K562 (cell line): ENCODE data around the gene CYP4F3. TPM values are rescaled to one million over a fixed set of nuclear protein-coding genes. Genes with fewer than 3 reads are reported as not detected.

ENCODE experiments used
- ATAC-seq: fragments of 200-7000 bp; cut with Tn5 transposase; 3 replicates; pipeline ENCODE4 v1.9.1; 2020; ENCODE audit warnings: moderate library complexity
- BruUV-seq: library from RNA; stranded (reverse); fragments of 400-500 nt; replicated peaks from 2 replicates; lab custom pipeline; 2021; lab: Mats Ljungman, UMichigan
- CTCF ChIA-PET: fragments of 300-600 bp; formaldehyde crosslinking; extraction: SDS; loops from one replicate; lab custom pipeline; 2021; ENCODE audit warnings: low intra/inter-chr PET ratio; lab: Yijun Ruan, JAX
- POLR2A ChIA-PET: fragments of 300-600, 350-650 bp; sonication (Branson Sonifier 250); formaldehyde crosslinking; extraction: SDS; loops from one replicate; lab custom pipeline; 2021; ENCODE audit warnings: antibody characterized with exemption, inconsistent platforms; lab: Yijun Ruan, JAX
- DNase-seq, 4 experiments: peaks; one replicate each; pipeline versions ENCODE4 v3.0.0 to v3.0.0-alpha.2; 2011 to 2018; ENCODE audit warnings: low spot score in 3 of 4, mixed read lengths in 3 of 4; ENCODE audit errors: extremely low read depth in 1 of 4
- FAIRE-seq: peaks from 2 replicates; lab custom pipeline; 2011; peaks lifted over from hg19 to GRCh38; lab: Jason Lieb, UNC
- H2AFZ ChIP-seq: 2 replicates; pipeline ENCODE4 v1.6.0; 2011; ENCODE audit warnings: low read depth, low read length, control low read depth, inconsistent platforms
- H3K27ac ChIP-seq: fragments of 200-600 bp; 3 replicates; pipeline ENCODE4 v1.8.0; 2011; ENCODE audit warnings: low read depth, mild to moderate bottlenecking, control low read depth, inconsistent platforms, low read length, moderate library complexity, mixed read lengths; ENCODE audit errors: extremely low read depth
- H3K27me3 ChIP-seq, 2 experiments: fragments of 300-600 bp in 1 of 2; 2 replicates in 1 of 2; 3 replicates in 1 of 2; pipeline versions ENCODE4 v1.6.0 to v1.8.0; 2011; ENCODE audit warnings: inconsistent platforms in 2 of 2, low read length in 2 of 2, mild to moderate bottlenecking in 1 of 2, mixed read lengths in 1 of 2, moderate library complexity in 1 of 2; ENCODE audit not compliant: control insufficient read depth in 2 of 2, insufficient read depth in 2 of 2
- H3K36me3 ChIP-seq: fragments of 300-600 bp; 3 replicates; pipeline ENCODE4 v1.8.0; 2011; ENCODE audit warnings: mild to moderate bottlenecking, low read length, inconsistent platforms; ENCODE audit not compliant: control insufficient read depth, insufficient read depth
- H3K4me1 ChIP-seq, 2 experiments: fragments of 200-600 bp in 1 of 2; replicated peaks in 1 of 2; 2 replicates in 1 of 2; 3 replicates in 1 of 2; pipeline versions ENCODE4 v1.5.1 to v1.8.0; 2011; ENCODE audit warnings: inconsistent platforms in 2 of 2, low read length in 2 of 2, mild to moderate bottlenecking in 1 of 2, mixed read lengths in 1 of 2, moderate library complexity in 1 of 2; ENCODE audit not compliant: control insufficient read depth in 2 of 2, insufficient read depth in 2 of 2
- H3K4me2 ChIP-seq: 2 replicates; pipeline ENCODE4 v1.6.1; 2011; ENCODE audit warnings: low read length, control low read depth, inconsistent platforms, mixed read lengths; ENCODE audit not compliant: insufficient read depth
- H3K4me3 ChIP-seq: fragments of 200-600 bp; sonication (generic), shearing (Covaris generic); 2 replicates; pipeline ENCODE4 v1.5.1; 2016; ENCODE audit warnings: control low read depth, inconsistent platforms
- H3K79me2 ChIP-seq: fragments of 200-600 bp; 3 replicates; pipeline ENCODE4 v1.8.0; 2011; ENCODE audit warnings: low read length, inconsistent platforms; ENCODE audit not compliant: control insufficient read depth, insufficient read depth
- H3K9ac ChIP-seq, 2 experiments: 2 replicates each; pipeline versions ENCODE4 v1.6.0 to v1.6.1; 2011; ENCODE audit warnings: low read depth in 2 of 2, low read length in 2 of 2, control low read depth in 1 of 2, inconsistent platforms in 1 of 2, mild to moderate bottlenecking in 1 of 2, mixed read lengths in 1 of 2; ENCODE audit not compliant: insufficient read depth in 1 of 2
- H3K9me1 ChIP-seq: one replicate; pipeline ENCODE4 v1.6.0; 2011; ENCODE audit warnings: inconsistent platforms, mild to moderate bottlenecking, low read length, moderate library complexity; ENCODE audit not compliant: control insufficient read depth, insufficient read depth
- H3K9me3 ChIP-seq: replicated peaks from 2 replicates; pipeline ENCODE4 v1.5.1; 2011; ENCODE audit warnings: low read depth, low read length, inconsistent platforms; ENCODE audit not compliant: control insufficient read depth, insufficient read depth
- H4K20me1 ChIP-seq: replicated peaks from 2 replicates; pipeline ENCODE4 v1.6.1; 2011; ENCODE audit warnings: low read length, inconsistent platforms, mixed read lengths; ENCODE audit not compliant: control insufficient read depth, insufficient read depth
- ASH1L ChIP-seq: fragments of 450-650 bp; IDR thresholded peaks from 2 replicates; pipeline ENCODE4 v1.6.1; 2018; ENCODE audit warnings: borderline replicate concordance, mild to moderate bottlenecking, low read depth; ENCODE audit not compliant: partially characterized antibody
- BDP1 ChIP-seq: IDR thresholded peaks from 3 replicates; pipeline ENCODE4 v1.6.1; 2011; ENCODE audit not compliant: insufficient read length, insufficient read depth
- CBX2 ChIP-seq: fragments of 200-600 bp; sonication (generic); IDR thresholded peaks from one replicate; pipeline ENCODE4 v1.6.1; 2012; ENCODE audit warnings: mild to moderate bottlenecking, low read length, inconsistent platforms; ENCODE audit not compliant: insufficient read depth, poor library complexity, severe bottlenecking
- FOXP1 ChIP-seq: sonication (generic); formaldehyde crosslinking; IDR thresholded peaks from 2 replicates; pipeline ENCODE4 v1.8.0; 2022; ENCODE audit warnings: mild to moderate bottlenecking, missing genetic modification reagents
- HMG20B ChIP-seq: fragments of 250-450 bp; sonication (Bioruptor Pico); IDR thresholded peaks from 2 replicates; pipeline ENCODE4 v1.5.0; 2021; ENCODE audit warnings: mild to moderate bottlenecking
- HNRNPL ChIP-seq: fragments of 200-400 bp; formaldehyde crosslinking; IDR thresholded peaks from 2 replicates; pipeline ENCODE4 v1.6.1; 2017; ENCODE audit warnings: low read depth, mild to moderate bottlenecking, low read length
- REST ChIP-seq, 2 experiments: fragments of 450-650 bp; formaldehyde crosslinking in 1 of 2; IDR thresholded peaks; 2 replicates each; pipeline versions ENCODE4 v1.4.0 to v1.6.1; 2014 to 2020; ENCODE audit warnings: mild to moderate bottlenecking in 2 of 2, borderline replicate concordance in 1 of 2, low read depth in 1 of 2
- TAF9B ChIP-seq: fragments of 450-650 bp; IDR thresholded peaks from 2 replicates; pipeline ENCODE4 v1.6.1; 2018; ENCODE audit warnings: mild to moderate bottlenecking; ENCODE audit not compliant: partially characterized antibody
- WGBS: fragments of 100-300 bp; shearing (Covaris generic); methylation state at CpG from one replicate; pipeline ENCODE4 v1.1.6; 2016; ENCODE audit warnings: low coverage, mixed read lengths; ENCODE audit not compliant: insufficient coverage; ENCODE audit errors: missing lambda C conversion rate; 5-methylcytosine and 5-hydroxymethylcytosine counted together
- in situ Hi-C: fragments of 300-500 bp; cut with MboI; formaldehyde crosslinking; loops from 4 replicates; pipeline ENCODE4 v1.15.0; 2018; ENCODE audit warnings: inconsistent platforms, mixed read lengths
- intact Hi-C: fragments of 100-400 bp; cut with micrococcal nuclease; formaldehyde crosslinking; loops from 2 replicates; pipeline ENCODE4 v1.14.2; 2022
- polyA plus RNA-seq, 8 experiments: library from polyadenylated mRNA; depleted of rRNA in 4 of 8; stranded (reverse) in 5 of 8; unstranded in 3 of 8; fragments of >200 nt; fragmentation: Nextera tagmentation in 2 of 8; fragmentation: Illumina TruSeq in 1 of 8; extraction: Ambion mirVana in 2 of 8; extraction: Trizol in 1 of 8; gene quantifications; 2 replicates each; pipeline versions ENCODE4 v1.2.1 to v1.2.3, GENCODE V29; 2011 to 2014; ENCODE audit warnings: inconsistent platforms in 1 of 8, missing spikeins in 1 of 8
- total RNA-seq, 7 experiments: library from RNA; depleted of rRNA in 6 of 7; stranded (reverse); fragments of >200 nt in 6 of 7; fragmentation: Illumina TruSeq in 2 of 7; extraction: Trizol in 2 of 7; gene quantifications; 2 replicates each; pipeline versions ENCODE4 v1.2.1 to v1.2.3, GENCODE V29; 2011 to 2021; ENCODE audit warnings: low replicate concordance in 1 of 7
- TF ChIP-seq, protein P1 (sequence below): fragments of 250-450 bp; sonication (Bioruptor Pico); IDR thresholded peaks from 2 replicates; pipeline ENCODE4 v1.4.0; 2020

The CYP4F3 gene
- total and polyA plus RNA-seq, 9 of the 15 experiments (the other 6 are each of a cell fraction or from before 2014, with no cell fraction given): 0.01 to 0.40 (median 0.16) TPM; not detected in 6

GRCh38 chr19:15595069-15595468, 45.6 kb upstream of the CYP4F3 start:
- under 1% methylated on average over 6 of the region's 6 CpGs for WGBS
- Histone ChIP-seq H3K27ac (no peak overlapping the region), H3K27me3 (0 out of 5 replicates have a peak, but pooled peaks cover 0 to 3% of the 10 kb centered on the region in 2 experiments), H2AFZ (no peak overlapping the region), H3K9me3 (no peaks in the 10 kb centered on the region), H3K4me1 (no peaks in the 10 kb centered on the region), H3K36me3 (no peaks in the 10 kb centered on the region), H3K4me2 (no peak overlapping the region), H3K9ac (no peak overlapping the region), H3K4me3 (no peak overlapping the region), H3K79me2 (no peaks in the 10 kb centered on the region), H3K9me1 (no peaks in the 10 kb centered on the region), H4K20me1 (0 out of 2 replicates have a peak, but pooled peaks cover 2% of the 10 kb centered on the region)
- in situ Hi-C loops: no loop called here
- intact Hi-C loops: no loop called here
- ChIA-PET CTCF (no interaction called here), POLR2A (no interaction called here)
- DNase-seq: no peak
- TF ChIP-seq HMG20B (no peak), ASH1L (no peak), REST (IDR thresholded peaks at IDR 0.05; ENCODE audit: borderline replicate concordance) (no peak), REST (CRISPR knock-in tag; IDR thresholded peaks at IDR 0.05; ENCODE audit: low read depth) (no peak), HNRNPL (no peak), CBX2 (no peak), BDP1 (no peak), FOXP1 (CRISPR knock-in tag) (no peak), TAF9B (no peak)
- TF ChIP-seq, protein P1, sequence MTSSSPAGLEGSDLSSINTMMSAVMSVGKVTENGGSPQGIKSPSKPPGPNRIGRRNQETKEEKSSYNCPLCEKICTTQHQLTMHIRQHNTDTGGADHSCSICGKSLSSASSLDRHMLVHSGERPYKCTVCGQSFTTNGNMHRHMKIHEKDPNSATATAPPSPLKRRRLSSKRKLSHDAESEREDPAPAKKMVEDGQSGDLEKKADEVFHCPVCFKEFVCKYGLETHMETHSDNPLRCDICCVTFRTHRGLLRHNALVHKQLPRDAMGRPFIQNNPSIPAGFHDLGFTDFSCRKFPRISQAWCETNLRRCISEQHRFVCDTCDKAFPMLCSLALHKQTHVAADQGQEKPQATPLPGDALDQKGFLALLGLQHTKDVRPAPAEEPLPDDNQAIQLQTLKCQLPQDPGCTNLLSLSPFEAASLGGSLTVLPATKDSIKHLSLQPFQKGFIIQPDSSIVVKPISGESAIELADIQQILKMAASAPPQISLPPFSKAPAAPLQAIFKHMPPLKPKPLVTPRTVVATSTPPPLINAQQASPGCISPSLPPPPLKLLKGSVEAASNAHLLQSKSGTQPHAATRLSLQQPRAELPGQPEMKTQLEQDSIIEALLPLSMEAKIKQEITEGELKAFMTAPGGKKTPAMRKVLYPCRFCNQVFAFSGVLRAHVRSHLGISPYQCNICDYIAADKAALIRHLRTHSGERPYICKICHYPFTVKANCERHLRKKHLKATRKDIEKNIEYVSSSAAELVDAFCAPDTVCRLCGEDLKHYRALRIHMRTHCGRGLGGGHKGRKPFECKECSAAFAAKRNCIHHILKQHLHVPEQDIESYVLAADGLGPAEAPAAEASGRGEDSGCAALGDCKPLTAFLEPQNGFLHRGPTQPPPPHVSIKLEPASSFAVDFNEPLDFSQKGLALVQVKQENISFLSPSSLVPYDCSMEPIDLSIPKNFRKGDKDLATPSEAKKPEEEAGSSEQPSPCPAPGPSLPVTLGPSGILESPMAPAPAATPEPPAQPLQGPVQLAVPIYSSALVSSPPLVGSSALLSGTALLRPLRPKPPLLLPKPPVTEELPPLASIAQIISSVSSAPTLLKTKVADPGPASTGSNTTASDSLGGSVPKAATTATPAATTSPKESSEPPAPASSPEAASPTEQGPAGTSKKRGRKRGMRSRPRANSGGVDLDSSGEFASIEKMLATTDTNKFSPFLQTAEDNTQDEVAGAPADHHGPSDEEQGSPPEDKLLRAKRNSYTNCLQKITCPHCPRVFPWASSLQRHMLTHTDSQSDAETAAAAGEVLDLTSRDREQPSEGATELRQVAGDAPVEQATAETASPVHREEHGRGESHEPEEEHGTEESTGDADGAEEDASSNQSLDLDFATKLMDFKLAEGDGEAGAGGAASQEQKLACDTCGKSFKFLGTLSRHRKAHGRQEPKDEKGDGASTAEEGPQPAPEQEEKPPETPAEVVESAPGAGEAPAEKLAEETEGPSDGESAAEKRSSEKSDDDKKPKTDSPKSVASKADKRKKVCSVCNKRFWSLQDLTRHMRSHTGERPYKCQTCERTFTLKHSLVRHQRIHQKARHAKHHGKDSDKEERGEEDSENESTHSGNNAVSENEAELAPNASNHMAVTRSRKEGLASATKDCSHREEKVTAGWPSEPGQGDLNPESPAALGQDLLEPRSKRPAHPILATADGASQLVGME (CRISPR knock-in tag): no peak
- no peak for ATAC-seq
- no peak for FAIRE-seq
- no TSS peak for BruUV-seq
